A549 (cell line): ENCODE data around the gene TSKS.

Experiments used
- CEBPB ChIP-seq, 2 experiments: fragments of >200 bp in 1 of 2; sonication (Bioruptor Twin) in 1 of 2; formaldehyde crosslinking in 1 of 2; IDR thresholded peaks; 2 replicates each; pipeline ENCODE4 v1.6.1; 2012 to 2016
- KDM1A ChIP-seq: fragments of 200-600 bp; sonication (generic); IDR thresholded peaks from 2 replicates; pipeline ENCODE4 v1.6.1; 2016; ENCODE audit warnings: low read depth, mild to moderate bottlenecking
- POLR2AphosphoS2 ChIP-seq: conservative IDR thresholded peaks from 2 replicates; pipeline ENCODE4 v1.6.1; 2012; ENCODE audit warnings: low read length, improper control_type of control experiment, inconsistent platforms

- no peak for TF ChIP-seq CEBPB (IDR thresholded peaks at IDR 0.05)
- no peak for TF ChIP-seq POLR2AphosphoS2
- no peak for TF ChIP-seq KDM1A
These were observed 23.2 kb downstream of the TSKS start for GRCh38 chr19:49739933-49740332.
